ENCODE measurements around the gene TESMIN. TPM values are rescaled to one million over a fixed set of nuclear protein-coding genes. Genes with fewer than 3 reads are reported as not detected.

TESMIN gene
- polyA plus RNA-seq, 1 experiment: 0.79 TPM

DNA sequence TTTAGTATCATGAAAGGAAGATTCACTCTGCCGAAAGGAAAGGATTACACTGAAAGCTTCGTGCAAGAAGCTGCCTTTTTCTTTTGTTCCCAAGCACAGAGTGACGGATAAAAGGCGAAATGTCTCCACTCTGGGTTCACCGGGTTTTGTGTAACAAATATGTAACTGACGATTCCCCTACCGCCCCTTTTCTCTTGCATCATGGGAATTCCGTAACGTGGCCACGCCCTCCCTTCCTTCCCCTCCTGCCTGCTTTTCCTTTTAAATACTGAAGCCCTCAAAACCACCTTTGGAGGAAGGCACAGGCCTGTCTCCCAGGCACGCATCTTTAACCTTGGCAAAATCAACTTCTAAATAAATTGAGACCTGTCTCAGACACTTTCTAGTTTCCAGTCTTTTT is 16.4 kb upstream of the TESMIN start:
- no peaks in the 10 kb centered on the region for H3K27me3 ChIP-seq (ENCODE audit: control insufficient read depth, insufficient read depth, low read length)
- ChIA-PET CTCF (no interaction called here), POLR2A (no interaction called here)
- TF ChIP-seq, protein P1, sequence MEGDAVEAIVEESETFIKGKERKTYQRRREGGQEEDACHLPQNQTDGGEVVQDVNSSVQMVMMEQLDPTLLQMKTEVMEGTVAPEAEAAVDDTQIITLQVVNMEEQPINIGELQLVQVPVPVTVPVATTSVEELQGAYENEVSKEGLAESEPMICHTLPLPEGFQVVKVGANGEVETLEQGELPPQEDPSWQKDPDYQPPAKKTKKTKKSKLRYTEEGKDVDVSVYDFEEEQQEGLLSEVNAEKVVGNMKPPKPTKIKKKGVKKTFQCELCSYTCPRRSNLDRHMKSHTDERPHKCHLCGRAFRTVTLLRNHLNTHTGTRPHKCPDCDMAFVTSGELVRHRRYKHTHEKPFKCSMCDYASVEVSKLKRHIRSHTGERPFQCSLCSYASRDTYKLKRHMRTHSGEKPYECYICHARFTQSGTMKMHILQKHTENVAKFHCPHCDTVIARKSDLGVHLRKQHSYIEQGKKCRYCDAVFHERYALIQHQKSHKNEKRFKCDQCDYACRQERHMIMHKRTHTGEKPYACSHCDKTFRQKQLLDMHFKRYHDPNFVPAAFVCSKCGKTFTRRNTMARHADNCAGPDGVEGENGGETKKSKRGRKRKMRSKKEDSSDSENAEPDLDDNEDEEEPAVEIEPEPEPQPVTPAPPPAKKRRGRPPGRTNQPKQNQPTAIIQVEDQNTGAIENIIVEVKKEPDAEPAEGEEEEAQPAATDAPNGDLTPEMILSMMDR (IDR thresholded peaks at IDR 0.05; ENCODE audit: low read depth, low read length): no peak
- H3K27ac ChIP-seq (ENCODE audit: low read depth, low read length): no peak overlapping the region
- DNase-seq (ENCODE audit: low read depth, low spot score): no peak
- H3K9me3 ChIP-seq (ENCODE audit: control insufficient read depth, insufficient read depth, low read length): no peaks in the 10 kb centered on the region; the same call in 1 of the 2 replicates
- no peak overlapping the region for H3K4me3 ChIP-seq (ENCODE audit: low read depth, low read length)

DNA sequence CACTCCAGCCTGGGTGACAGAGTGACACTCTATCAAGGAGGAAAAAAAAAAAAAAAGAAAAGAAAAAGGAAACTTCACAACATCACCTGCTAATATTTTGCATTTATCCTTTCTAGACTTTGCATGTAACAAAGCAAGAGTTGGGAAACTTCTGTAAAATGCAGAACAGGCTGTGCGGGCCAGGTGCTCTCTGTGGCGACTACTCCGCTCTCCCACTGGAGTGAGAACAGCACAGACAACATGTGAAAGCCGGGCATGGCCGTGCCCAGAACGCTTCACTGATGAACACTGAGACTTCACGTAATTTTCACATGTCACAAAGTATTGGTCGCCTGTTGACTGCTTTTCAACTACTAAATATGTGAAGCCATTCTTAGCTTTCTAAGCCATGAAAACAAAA is 15.5 kb upstream of the TESMIN start:
- Histone ChIP-seq H3K27me3 (ENCODE audit: control insufficient read depth, insufficient read depth, low read length) (no peaks in the 10 kb centered on the region), H3K9me3 (ENCODE audit: control insufficient read depth, insufficient read depth, low read length) (no peaks in the 10 kb centered on the region; the same call in 1 of the 2 replicates), H3K4me3 (ENCODE audit: low read depth, low read length) (no peak overlapping the region), H3K27ac (ENCODE audit: low read depth, low read length) (no peak overlapping the region)
- ChIA-PET CTCF (no interaction called here), POLR2A (no interaction called here)
- DNase-seq (ENCODE audit: low read depth, low spot score): no peak
- TF ChIP-seq, protein P1 (IDR thresholded peaks at IDR 0.05; ENCODE audit: low read depth, low read length): no peak

DNA sequence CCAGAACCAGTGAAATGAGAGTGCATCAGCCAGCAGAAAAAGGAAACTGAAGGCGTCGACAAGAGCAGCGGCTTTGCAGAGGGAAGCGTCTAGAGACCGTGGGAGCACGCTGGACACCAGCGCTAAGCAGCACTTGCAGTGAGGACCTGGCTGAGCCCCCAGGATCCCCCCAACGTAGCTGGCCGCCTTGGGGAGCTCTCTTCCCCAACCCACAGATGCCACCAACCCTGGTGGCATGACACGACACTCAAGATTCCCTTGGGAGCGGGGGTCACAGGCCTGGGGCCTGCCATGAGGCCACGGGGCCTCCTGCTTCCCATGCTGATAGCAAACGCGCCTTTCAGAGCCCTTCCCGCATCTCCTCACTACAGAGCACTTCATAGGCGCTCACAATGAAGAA is 13.4 kb upstream of the TESMIN start:
- ChIA-PET CTCF (interaction anchor here (1.0 kb wide), 1 partner anchor 154 kb away, joined by 3 read pairs; no protein-coding TSS in a partner anchor), POLR2A (no interaction called here)
- H3K9me3 ChIP-seq (ENCODE audit: control insufficient read depth, insufficient read depth, low read length): no peaks in the 10 kb centered on the region; the same call in 1 of the 2 replicates
- H3K27me3 ChIP-seq (ENCODE audit: control insufficient read depth, insufficient read depth, low read length): no peaks in the 10 kb centered on the region
- no peak overlapping the region for H3K4me3 ChIP-seq (ENCODE audit: low read depth, low read length)
- no peak overlapping the region for H3K27ac ChIP-seq (ENCODE audit: low read depth, low read length)
- DNase-seq (ENCODE audit: low read depth, low spot score): no peak
- TF ChIP-seq, protein P1 (IDR thresholded peaks at IDR 0.05; ENCODE audit: low read depth, low read length): no peak

DNA sequence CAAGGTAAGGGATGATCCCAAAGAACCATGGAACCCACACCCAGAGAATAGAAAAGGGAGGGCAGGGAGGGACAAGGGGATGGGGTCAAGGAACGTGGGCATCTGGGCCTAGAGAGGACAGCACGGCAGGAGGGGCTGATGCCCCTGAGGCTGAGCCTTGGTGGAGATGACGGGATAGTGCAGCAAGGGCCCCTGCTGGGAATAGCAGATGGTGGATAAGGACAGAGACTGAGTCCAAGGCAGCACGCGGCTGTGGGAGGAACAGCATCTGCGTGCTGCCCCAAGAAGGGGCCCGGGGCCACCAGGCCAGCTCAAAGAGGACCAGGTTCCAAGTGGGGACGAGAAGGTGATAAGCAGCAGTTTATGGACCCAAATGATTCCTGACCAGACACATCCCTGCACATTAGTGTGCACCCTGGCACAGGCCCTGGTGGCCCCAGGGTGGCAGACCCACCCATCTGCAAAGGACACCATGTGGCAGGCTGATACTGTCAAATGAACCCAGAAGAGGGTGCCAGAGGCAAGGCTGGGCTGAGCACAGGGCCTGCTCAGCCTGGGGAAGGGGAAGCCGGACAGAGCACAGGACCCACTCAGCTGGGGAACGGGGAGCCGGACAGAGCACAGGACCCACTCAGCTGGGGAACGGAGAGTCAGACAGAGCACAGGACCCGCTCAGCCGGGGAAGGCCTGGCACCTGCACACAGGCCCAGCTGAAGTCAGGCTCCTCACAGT is 12.8 kb upstream of the TESMIN start:
- Histone ChIP-seq H3K9me3 (ENCODE audit: control insufficient read depth, insufficient read depth, low read length) (no peaks in the 10 kb centered on the region; the same call in 1 of the 2 replicates), H3K27me3 (ENCODE audit: control insufficient read depth, insufficient read depth, low read length) (no peaks in the 10 kb centered on the region), H3K27ac (ENCODE audit: low read depth, low read length) (no peak overlapping the region), H3K4me3 (ENCODE audit: low read depth, low read length) (no peak overlapping the region)
- TF ChIP-seq, protein P1 (IDR thresholded peaks at IDR 0.05; ENCODE audit: low read depth, low read length): no peak
- POLR2A ChIA-PET: no interaction called here
- CTCF ChIA-PET: interaction anchor here (1.0 kb wide), 1 partner anchor 153 kb away, joined by 3 read pairs; no protein-coding TSS in a partner anchor
- DNase-seq (ENCODE audit: low read depth, low spot score): no peak

DNA sequence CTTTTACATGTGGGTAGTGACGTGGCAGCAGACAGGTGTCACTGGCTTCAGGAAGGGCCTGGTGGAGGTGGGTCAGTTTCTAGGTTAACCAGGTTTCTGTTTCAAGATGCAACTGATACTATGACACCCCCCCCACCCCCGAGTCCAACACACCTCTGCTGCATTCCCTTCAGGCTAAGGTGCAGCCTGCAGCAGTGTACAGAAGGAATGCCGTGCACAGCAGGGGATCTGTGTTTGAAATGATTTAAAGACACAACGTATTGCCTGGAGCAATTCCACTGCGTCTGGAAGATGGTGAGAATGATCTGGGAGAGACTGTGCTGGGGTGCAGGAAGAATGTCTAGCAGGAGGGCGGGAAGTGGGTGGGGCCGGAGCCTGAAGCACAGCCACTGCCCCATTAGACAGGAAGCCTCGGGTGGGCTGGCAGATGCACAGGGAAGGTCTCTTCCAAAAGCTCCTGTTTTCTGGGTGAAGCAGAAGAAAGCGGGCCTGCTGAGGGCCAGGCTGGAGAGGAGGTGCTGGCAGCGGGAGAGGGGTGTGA is 11.9 kb upstream of the TESMIN start:
- H3K9me3 ChIP-seq (ENCODE audit: control insufficient read depth, insufficient read depth, low read length): no peaks in the 10 kb centered on the region; the same call in 1 of the 2 replicates
- ChIA-PET CTCF (no interaction called here), POLR2A (no interaction called here)
- no peak overlapping the region for H3K27ac ChIP-seq (ENCODE audit: low read depth, low read length)
- no peaks in the 10 kb centered on the region for H3K27me3 ChIP-seq (ENCODE audit: control insufficient read depth, insufficient read depth, low read length)
- TF ChIP-seq, protein P1 (IDR thresholded peaks at IDR 0.05; ENCODE audit: low read depth, low read length): no peak
- H3K4me3 ChIP-seq (ENCODE audit: low read depth, low read length): no peak overlapping the region
- DNase-seq (ENCODE audit: low read depth, low spot score): no peak
